HepG2 (cell line): Measurements from ENCODE around the gene HMGCS2. TPM values are rescaled to one million over a fixed set of nuclear protein-coding genes. Genes with fewer than 3 reads are reported as not detected.

Experiments used
- ARID2 ChIP-seq: sonication (generic); formaldehyde crosslinking; IDR thresholded peaks from 2 replicates; pipeline ENCODE4 v1.8.1; 2022; ENCODE audit warnings: mild to moderate bottlenecking, missing genetic modification reagents, borderline replicate concordance
- ATM ChIP-seq: fragments of 450-650 bp; IDR thresholded peaks from 2 replicates; pipeline ENCODE4 v1.7.1; 2017; ENCODE audit warnings: mild to moderate bottlenecking, borderline replicate concordance
- CHD2 ChIP-seq: IDR thresholded peaks from 2 replicates; pipeline ENCODE4 v1.6.1; 2011; ENCODE audit warnings: low read depth, low read length, improper control_type of control experiment
- DBP ChIP-seq: sonication (generic); formaldehyde crosslinking; IDR thresholded peaks from 2 replicates; pipeline ENCODE4 v1.4.0; 2020; ENCODE audit warnings: missing genetic modification reagents; ENCODE audit errors: not compliant biosample characterization
- FOXK1 ChIP-seq: sonication (generic); formaldehyde crosslinking; IDR thresholded peaks from 2 replicates; pipeline ENCODE4 v1.4.0; 2020; ENCODE audit warnings: low read depth, missing genetic modification reagents, borderline replicate concordance
- FOXM1 ChIP-seq: sonication (generic); formaldehyde crosslinking; IDR thresholded peaks from 2 replicates; pipeline ENCODE4 v1.5.0; 2020; ENCODE audit warnings: missing genetic modification reagents
- GRHL1 ChIP-seq: sonication (generic); formaldehyde crosslinking; conservative IDR thresholded peaks from 2 replicates; pipeline ENCODE4 v1.8.0; 2022; ENCODE audit warnings: missing genetic modification reagents
- HNRNPL ChIP-seq: fragments of 200-400 bp; formaldehyde crosslinking; IDR thresholded peaks from 2 replicates; pipeline ENCODE4 v1.6.1; 2017; ENCODE audit warnings: mild to moderate bottlenecking, low read depth, low read length
- IKZF1 ChIP-seq: fragments of 450-650 bp; IDR thresholded peaks from 2 replicates; pipeline ENCODE4 v1.7.1; 2016
- KLF11 ChIP-seq: IDR thresholded peaks from 2 replicates; pipeline ENCODE4 v1.6.1; 2016; ENCODE audit warnings: missing compliant biosample characterization
- NR0B2 ChIP-seq: sonication (generic); formaldehyde crosslinking; IDR thresholded peaks from 2 replicates; pipeline ENCODE4 v1.4.0; 2020; ENCODE audit warnings: mild to moderate bottlenecking, missing genetic modification reagents
- THYN1 ChIP-seq: sonication (generic); formaldehyde crosslinking; IDR thresholded peaks from 2 replicates; pipeline ENCODE4 v1.8.1; 2023; ENCODE audit warnings: low read depth, mild to moderate bottlenecking, moderate library complexity, missing genetic modification reagents, borderline replicate concordance
- ZBTB43 ChIP-seq: sonication (generic); formaldehyde crosslinking; conservative IDR thresholded peaks from 2 replicates; pipeline ENCODE4 v1.4.0; 2020; ENCODE audit warnings: missing genetic modification reagents
- ZFP37 ChIP-seq: sonication (generic); formaldehyde crosslinking; IDR thresholded peaks from 2 replicates; pipeline ENCODE4 v1.4.0; 2020; ENCODE audit warnings: missing genetic modification reagents, borderline replicate concordance
- ZNF331 ChIP-seq: sonication (generic); formaldehyde crosslinking; IDR thresholded peaks from 2 replicates; pipeline ENCODE4 v1.4.0; 2020; ENCODE audit warnings: missing genetic modification reagents
- polyA plus RNA-seq, 8 experiments: library from polyadenylated mRNA; depleted of rRNA in 3 of 8; stranded (reverse) in 7 of 8; unstranded in 1 of 8; fragments of >200 nt; fragmentation: Illumina TruSeq in 4 of 8; extraction: Trizol in 4 of 8; gene quantifications; 2 replicates each; pipeline versions ENCODE4 v1.2.1 to v1.2.3, GENCODE V29; 2011 to 2016; ENCODE audit warnings: low read depth in 4 of 8, missing spikeins in 1 of 8, mixed read lengths in 1 of 8; ENCODE audit not compliant: insufficient read depth in 1 of 8
- total RNA-seq, 5 experiments: library from RNA; depleted of rRNA; stranded (reverse); fragments of >200 nt; fragmentation: Illumina TruSeq; extraction: Trizol; gene quantifications; 2 replicates each; pipeline ENCODE4 v1.2.3, GENCODE V29; 2016; ENCODE audit warnings: low read depth in 1 of 5
- TF ChIP-seq, protein P1 (sequence below): sonication (generic); formaldehyde crosslinking; IDR thresholded peaks from 2 replicates; pipeline ENCODE4 v1.5.1; 2020; ENCODE audit warnings: missing genetic modification reagents, mild to moderate bottlenecking, borderline replicate concordance
- TF ChIP-seq, protein P2 (sequence below): sonication (generic); formaldehyde crosslinking; conservative IDR thresholded peaks from 2 replicates; pipeline ENCODE4 v1.4.0; 2020; ENCODE audit warnings: missing genetic modification reagents
- TF ChIP-seq, protein P3 (sequence below): sonication (generic); formaldehyde crosslinking; IDR thresholded peaks from 2 replicates; pipeline ENCODE4 v1.9.0; 2021; ENCODE audit warnings: mild to moderate bottlenecking, missing genetic modification reagents

The HMGCS2 gene
- total and polyA plus RNA-seq, 2 of the 13 experiments (the other 11 are each of a cell fraction or from before 2014, with no cell fraction given) = 0.44 to 1.5 TPM

GRCh38 chr1:119816407-119816806 is 47.7 kb upstream of the HMGCS2 start (continued):
- TF ChIP-seq, protein P1, sequence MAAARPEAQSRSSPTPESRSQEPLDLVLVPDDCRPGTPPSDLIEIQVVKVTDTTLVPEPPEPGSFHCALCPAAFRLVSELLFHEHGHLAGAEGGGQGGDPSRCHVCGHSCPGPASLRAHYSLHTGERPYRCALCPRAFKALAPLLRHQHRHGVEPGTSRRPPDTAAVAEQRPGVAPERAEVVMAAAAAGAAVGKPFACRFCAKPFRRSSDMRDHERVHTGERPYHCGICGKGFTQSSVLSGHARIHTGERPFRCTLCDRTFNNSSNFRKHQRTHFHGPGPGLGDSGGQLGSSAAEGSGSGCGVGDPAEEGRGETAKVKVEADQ = no peak
- no peak for TF ChIP-seq IKZF1
- no peak for TF ChIP-seq KLF11 (CRISPR knock-in tag)
- no peak for TF ChIP-seq ATM
- TF ChIP-seq FOXM1 (CRISPR knock-in tag) = no peak
- TF ChIP-seq, protein P2, sequence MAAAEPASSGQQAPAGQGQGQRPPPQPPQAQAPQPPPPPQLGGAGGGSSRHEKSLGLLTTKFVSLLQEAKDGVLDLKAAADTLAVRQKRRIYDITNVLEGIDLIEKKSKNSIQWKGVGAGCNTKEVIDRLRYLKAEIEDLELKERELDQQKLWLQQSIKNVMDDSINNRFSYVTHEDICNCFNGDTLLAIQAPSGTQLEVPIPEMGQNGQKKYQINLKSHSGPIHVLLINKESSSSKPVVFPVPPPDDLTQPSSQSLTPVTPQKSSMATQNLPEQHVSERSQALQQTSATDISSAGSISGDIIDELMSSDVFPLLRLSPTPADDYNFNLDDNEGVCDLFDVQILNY (CRISPR knock-in tag) = no peak
- no peak for TF ChIP-seq FOXK1 (CRISPR knock-in tag)
- TF ChIP-seq ZFP37 (CRISPR knock-in tag) = no peak
- no peak for TF ChIP-seq CHD2
- TF ChIP-seq NR0B2 (CRISPR knock-in tag) = no peak
- TF ChIP-seq DBP = no peak
- no peak for TF ChIP-seq ZBTB43 (CRISPR knock-in tag)
- TF ChIP-seq THYN1 (CRISPR knock-in tag) = no peak
- TF ChIP-seq, protein P3, sequence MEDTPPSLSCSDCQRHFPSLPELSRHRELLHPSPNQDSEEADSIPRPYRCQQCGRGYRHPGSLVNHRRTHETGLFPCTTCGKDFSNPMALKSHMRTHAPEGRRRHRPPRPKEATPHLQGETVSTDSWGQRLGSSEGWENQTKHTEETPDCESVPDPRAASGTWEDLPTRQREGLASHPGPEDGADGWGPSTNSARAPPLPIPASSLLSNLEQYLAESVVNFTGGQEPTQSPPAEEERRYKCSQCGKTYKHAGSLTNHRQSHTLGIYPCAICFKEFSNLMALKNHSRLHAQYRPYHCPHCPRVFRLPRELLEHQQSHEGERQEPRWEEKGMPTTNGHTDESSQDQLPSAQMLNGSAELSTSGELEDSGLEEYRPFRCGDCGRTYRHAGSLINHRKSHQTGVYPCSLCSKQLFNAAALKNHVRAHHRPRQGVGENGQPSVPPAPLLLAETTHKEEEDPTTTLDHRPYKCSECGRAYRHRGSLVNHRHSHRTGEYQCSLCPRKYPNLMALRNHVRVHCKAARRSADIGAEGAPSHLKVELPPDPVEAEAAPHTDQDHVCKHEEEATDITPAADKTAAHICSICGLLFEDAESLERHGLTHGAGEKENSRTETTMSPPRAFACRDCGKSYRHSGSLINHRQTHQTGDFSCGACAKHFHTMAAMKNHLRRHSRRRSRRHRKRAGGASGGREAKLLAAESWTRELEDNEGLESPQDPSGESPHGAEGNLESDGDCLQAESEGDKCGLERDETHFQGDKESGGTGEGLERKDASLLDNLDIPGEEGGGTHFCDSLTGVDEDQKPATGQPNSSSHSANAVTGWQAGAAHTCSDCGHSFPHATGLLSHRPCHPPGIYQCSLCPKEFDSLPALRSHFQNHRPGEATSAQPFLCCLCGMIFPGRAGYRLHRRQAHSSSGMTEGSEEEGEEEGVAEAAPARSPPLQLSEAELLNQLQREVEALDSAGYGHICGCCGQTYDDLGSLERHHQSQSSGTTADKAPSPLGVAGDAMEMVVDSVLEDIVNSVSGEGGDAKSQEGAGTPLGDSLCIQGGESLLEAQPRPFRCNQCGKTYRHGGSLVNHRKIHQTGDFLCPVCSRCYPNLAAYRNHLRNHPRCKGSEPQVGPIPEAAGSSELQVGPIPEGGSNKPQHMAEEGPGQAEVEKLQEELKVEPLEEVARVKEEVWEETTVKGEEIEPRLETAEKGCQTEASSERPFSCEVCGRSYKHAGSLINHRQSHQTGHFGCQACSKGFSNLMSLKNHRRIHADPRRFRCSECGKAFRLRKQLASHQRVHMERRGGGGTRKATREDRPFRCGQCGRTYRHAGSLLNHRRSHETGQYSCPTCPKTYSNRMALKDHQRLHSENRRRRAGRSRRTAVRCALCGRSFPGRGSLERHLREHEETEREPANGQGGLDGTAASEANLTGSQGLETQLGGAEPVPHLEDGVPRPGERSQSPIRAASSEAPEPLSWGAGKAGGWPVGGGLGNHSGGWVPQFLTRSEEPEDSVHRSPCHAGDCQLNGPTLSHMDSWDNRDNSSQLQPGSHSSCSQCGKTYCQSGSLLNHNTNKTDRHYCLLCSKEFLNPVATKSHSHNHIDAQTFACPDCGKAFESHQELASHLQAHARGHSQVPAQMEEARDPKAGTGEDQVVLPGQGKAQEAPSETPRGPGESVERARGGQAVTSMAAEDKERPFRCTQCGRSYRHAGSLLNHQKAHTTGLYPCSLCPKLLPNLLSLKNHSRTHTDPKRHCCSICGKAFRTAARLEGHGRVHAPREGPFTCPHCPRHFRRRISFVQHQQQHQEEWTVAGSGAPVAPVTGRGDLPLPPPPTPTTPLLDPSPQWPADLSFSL (CRISPR knock-in tag) = no peak
- TF ChIP-seq GRHL1 = no peak
- TF ChIP-seq ARID2 (CRISPR knock-in tag) = no peak
- no peak for TF ChIP-seq HNRNPL
- TF ChIP-seq ZNF331 (CRISPR knock-in tag) = 0 out of 2 replicates have a peak, but pooled peaks have one; percentile 11
